Measurements from ENCODE around the gene ZNF160. TPM values are rescaled to one million over a fixed set of nuclear protein-coding genes. Genes with fewer than 3 reads are reported as not detected.
A peak's percentile ranks its signal among the peaks of the same experiment; 100 is the strongest.

ZNF160 gene
- total and polyA plus RNA-seq, 2 experiments from 2014 or later = 16.9 to 48.7 TPM

DNA sequence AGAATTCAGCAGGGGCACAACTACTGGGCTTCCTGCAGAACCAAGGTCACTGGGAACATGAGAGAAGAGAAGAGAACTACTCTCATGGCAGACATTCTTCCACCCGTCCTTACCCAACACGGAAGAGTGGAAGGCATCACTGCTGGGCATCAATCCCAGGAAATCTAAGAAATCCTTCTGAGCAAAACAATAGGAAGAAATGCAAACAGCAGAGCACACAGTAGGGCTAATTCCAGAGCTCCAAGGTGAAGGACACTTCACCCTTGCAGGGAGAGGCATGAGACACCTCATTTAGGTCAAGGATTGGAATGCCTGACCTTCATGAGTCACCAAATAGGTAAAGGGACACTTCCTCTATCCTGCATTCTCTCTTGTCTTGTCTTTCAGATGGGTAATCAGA lies 55.8 kb downstream of the ZNF160 start:
- no peak overlapping the region for H3K27ac Mint-ChIP-seq
- H3K4me3 ChIP-seq = no peak overlapping the region
- no peak overlapping the region for H2AFZ ChIP-seq
- peaks cover 9% of the 10 kb centered on the region; the same call in 1 of the 2 replicates for H3K4me1 ChIP-seq (ENCODE audit: insufficient read depth)
- peaks cover 55% of the 10 kb centered on the region for H3K9me3 Mint-ChIP-seq
- H3K27me3 Mint-ChIP-seq (ENCODE audit: insufficient read depth, low read depth, poor library complexity) = peaks cover 9% of the 10 kb centered on the region
- H3K4me3 Mint-ChIP-seq = no peak overlapping the region
- TF ChIP-seq JUNB (IDR thresholded peaks at IDR 0.05; ENCODE audit: unreplicated experiment) = no peak
- no peak for TF ChIP-seq CREB1 (CRISPR knock-in tag; IDR thresholded peaks at IDR 0.05; ENCODE audit: low read depth)
- no peak for TF ChIP-seq STAT1 (IDR thresholded peaks at IDR 0.05; ENCODE audit: unreplicated experiment)
- TF ChIP-seq POLR2AphosphoS5 (IDR thresholded peaks at IDR 0.05; ENCODE audit: low read depth) = no peak
- TF ChIP-seq, protein P1, sequence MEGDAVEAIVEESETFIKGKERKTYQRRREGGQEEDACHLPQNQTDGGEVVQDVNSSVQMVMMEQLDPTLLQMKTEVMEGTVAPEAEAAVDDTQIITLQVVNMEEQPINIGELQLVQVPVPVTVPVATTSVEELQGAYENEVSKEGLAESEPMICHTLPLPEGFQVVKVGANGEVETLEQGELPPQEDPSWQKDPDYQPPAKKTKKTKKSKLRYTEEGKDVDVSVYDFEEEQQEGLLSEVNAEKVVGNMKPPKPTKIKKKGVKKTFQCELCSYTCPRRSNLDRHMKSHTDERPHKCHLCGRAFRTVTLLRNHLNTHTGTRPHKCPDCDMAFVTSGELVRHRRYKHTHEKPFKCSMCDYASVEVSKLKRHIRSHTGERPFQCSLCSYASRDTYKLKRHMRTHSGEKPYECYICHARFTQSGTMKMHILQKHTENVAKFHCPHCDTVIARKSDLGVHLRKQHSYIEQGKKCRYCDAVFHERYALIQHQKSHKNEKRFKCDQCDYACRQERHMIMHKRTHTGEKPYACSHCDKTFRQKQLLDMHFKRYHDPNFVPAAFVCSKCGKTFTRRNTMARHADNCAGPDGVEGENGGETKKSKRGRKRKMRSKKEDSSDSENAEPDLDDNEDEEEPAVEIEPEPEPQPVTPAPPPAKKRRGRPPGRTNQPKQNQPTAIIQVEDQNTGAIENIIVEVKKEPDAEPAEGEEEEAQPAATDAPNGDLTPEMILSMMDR (conservative IDR thresholded peaks at IDR 0.05; ENCODE audit: low read depth in 2 of 2) = no peak
- TF ChIP-seq, protein P2, sequence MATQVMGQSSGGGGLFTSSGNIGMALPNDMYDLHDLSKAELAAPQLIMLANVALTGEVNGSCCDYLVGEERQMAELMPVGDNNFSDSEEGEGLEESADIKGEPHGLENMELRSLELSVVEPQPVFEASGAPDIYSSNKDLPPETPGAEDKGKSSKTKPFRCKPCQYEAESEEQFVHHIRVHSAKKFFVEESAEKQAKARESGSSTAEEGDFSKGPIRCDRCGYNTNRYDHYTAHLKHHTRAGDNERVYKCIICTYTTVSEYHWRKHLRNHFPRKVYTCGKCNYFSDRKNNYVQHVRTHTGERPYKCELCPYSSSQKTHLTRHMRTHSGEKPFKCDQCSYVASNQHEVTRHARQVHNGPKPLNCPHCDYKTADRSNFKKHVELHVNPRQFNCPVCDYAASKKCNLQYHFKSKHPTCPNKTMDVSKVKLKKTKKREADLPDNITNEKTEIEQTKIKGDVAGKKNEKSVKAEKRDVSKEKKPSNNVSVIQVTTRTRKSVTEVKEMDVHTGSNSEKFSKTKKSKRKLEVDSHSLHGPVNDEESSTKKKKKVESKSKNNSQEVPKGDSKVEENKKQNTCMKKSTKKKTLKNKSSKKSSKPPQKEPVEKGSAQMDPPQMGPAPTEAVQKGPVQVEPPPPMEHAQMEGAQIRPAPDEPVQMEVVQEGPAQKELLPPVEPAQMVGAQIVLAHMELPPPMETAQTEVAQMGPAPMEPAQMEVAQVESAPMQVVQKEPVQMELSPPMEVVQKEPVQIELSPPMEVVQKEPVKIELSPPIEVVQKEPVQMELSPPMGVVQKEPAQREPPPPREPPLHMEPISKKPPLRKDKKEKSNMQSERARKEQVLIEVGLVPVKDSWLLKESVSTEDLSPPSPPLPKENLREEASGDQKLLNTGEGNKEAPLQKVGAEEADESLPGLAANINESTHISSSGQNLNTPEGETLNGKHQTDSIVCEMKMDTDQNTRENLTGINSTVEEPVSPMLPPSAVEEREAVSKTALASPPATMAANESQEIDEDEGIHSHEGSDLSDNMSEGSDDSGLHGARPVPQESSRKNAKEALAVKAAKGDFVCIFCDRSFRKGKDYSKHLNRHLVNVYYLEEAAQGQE (IDR thresholded peaks at IDR 0.05; ENCODE audit: unreplicated experiment) = no peak
- H3F3A ChIP-seq (replicated peaks; ENCODE audit: low read depth) = 0 out of 2 replicates have a peak, but pooled peaks cover 2% of the 10 kb centered on the region
- no peaks in the 10 kb centered on the region for H4K20me1 ChIP-seq (replicated peaks; ENCODE audit: insufficient read depth)
- no peaks in the 10 kb centered on the region for H3K27me3 ChIP-seq (ENCODE audit: insufficient read depth)
- H3K4me1 Mint-ChIP-seq = peaks cover 4% of the 10 kb centered on the region; the same call in 2 of the 3 replicates
- DNase-seq (ENCODE audit: low spot score) (no peak), ATAC-seq (no peak)
- peaks cover 6% of the 10 kb centered on the region; the same call in 1 of the 2 replicates for H3K9me2 ChIP-seq (ENCODE audit: insufficient read depth)
- H3K36me3 Mint-ChIP-seq (ENCODE audit: low read depth) = peaks cover 16% of the 10 kb centered on the region; the same call in 2 of the 3 replicates
- no peak overlapping the region for H3K4me2 ChIP-seq
- H3K36me3 ChIP-seq (ENCODE audit: insufficient read depth) = peaks cover 7% of the 10 kb centered on the region; the same call in 1 of the 2 replicates
- no peak overlapping the region for H3K27ac ChIP-seq (ENCODE audit: low read depth)
- H3K79me2 ChIP-seq (replicated peaks; ENCODE audit: insufficient read depth) = no peaks in the 10 kb centered on the region

DNA sequence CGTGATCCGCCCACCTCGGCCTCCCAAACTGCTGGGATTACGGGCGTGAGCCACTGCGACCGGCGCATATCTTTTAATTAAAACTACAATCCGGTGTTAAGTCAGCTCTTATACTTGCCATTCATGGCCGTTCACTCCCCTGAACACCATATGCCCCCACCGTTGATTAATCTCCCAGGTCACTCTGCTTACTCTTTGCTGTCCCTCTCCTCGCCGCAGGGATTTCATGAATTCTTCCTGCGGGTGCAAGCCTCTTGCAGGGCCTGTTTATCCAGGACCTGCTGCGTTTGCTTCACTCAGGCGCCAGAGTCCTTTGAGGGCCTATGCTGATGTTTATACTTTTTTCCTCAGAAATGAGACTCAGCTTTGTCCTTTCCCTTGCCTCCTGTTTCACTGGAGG lies 57.7 kb downstream of the ZNF160 start:
- Mint-ChIP-seq H3K27me3 (ENCODE audit: insufficient read depth, low read depth, poor library complexity) (peaks cover 9% of the 10 kb centered on the region), H3K9me3 (peaks cover 44% of the 10 kb centered on the region), H3K4me3 (no peak overlapping the region), H3K27ac (no peak overlapping the region), H3K36me3 (ENCODE audit: low read depth) (peaks cover 16% of the 10 kb centered on the region; the same call in 2 of the 3 replicates), H3K4me1 (peaks cover 4% of the 10 kb centered on the region; the same call in 2 of the 3 replicates)
- ATAC-seq (no peak), DNase-seq (ENCODE audit: low spot score) (no peak)
- no peak for TF ChIP-seq JUNB (IDR thresholded peaks at IDR 0.05; ENCODE audit: unreplicated experiment)
- TF ChIP-seq, protein P3, sequence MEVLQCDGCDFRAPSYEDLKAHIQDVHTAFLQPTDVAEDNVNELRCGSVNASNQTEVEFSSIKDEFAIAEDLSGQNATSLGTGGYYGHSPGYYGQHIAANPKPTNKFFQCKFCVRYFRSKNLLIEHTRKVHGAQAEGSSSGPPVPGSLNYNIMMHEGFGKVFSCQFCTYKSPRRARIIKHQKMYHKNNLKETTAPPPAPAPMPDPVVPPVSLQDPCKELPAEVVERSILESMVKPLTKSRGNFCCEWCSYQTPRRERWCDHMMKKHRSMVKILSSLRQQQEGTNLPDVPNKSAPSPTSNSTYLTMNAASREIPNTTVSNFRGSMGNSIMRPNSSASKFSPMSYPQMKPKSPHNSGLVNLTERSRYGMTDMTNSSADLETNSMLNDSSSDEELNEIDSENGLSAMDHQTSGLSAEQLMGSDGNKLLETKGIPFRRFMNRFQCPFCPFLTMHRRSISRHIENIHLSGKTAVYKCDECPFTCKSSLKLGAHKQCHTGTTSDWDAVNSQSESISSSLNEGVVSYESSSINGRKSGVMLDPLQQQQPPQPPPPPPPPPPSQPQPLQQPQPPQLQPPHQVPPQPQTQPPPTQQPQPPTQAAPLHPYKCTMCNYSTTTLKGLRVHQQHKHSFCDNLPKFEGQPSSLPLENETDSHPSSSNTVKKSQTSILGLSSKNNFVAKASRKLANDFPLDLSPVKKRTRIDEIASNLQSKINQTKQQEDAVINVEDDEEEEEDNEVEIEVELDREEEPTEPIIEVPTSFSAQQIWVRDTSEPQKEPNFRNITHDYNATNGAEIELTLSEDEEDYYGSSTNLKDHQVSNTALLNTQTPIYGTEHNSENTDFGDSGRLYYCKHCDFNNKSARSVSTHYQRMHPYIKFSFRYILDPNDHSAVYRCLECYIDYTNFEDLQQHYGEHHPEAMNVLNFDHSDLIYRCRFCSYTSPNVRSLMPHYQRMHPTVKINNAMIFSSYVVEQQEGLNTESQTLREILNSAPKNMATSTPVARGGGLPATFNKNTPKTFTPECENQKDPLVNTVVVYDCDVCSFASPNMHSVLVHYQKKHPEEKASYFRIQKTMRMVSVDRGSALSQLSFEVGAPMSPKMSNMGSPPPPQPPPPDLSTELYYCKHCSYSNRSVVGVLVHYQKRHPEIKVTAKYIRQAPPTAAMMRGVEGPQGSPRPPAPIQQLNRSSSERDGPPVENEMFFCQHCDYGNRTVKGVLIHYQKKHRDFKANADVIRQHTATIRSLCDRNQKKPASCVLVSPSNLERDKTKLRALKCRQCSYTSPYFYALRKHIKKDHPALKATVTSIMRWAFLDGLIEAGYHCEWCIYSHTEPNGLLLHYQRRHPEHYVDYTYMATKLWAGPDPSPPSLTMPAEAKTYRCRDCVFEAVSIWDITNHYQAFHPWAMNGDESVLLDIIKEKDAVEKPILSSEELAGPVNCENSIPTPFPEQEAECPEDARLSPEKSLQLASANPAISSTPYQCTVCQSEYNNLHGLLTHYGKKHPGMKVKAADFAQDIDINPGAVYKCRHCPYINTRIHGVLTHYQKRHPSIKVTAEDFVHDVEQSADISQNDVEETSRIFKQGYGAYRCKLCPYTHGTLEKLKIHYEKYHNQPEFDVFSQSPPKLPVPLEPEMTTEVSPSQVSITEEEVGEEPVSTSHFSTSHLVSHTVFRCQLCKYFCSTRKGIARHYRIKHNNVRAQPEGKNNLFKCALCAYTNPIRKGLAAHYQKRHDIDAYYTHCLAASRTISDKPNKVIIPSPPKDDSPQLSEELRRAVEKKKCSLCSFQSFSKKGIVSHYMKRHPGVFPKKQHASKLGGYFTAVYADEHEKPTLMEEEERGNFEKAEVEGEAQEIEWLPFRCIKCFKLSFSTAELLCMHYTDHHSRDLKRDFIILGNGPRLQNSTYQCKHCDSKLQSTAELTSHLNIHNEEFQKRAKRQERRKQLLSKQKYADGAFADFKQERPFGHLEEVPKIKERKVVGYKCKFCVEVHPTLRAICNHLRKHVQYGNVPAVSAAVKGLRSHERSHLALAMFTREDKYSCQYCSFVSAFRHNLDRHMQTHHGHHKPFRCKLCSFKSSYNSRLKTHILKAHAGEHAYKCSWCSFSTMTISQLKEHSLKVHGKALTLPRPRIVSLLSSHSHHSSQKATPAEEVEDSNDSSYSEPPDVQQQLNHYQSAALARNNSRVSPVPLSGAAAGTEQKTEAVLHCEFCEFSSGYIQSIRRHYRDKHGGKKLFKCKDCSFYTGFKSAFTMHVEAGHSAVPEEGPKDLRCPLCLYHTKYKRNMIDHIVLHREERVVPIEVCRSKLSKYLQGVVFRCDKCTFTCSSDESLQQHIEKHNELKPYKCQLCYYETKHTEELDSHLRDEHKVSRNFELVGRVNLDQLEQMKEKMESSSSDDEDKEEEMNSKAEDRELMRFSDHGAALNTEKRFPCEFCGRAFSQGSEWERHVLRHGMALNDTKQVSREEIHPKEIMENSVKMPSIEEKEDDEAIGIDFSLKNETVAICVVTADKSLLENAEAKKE (CRISPR knock-in tag; IDR thresholded peaks at IDR 0.05) = no peak
- Histone ChIP-seq H4K20me1 (replicated peaks; ENCODE audit: insufficient read depth) (no peaks in the 10 kb centered on the region), H3K79me2 (replicated peaks; ENCODE audit: insufficient read depth) (no peaks in the 10 kb centered on the region), H3F3A (replicated peaks; ENCODE audit: low read depth) (0 out of 2 replicates have a peak, but pooled peaks cover 2% of the 10 kb centered on the region), H3K27me3 (ENCODE audit: insufficient read depth) (no peaks in the 10 kb centered on the region), H3K9me2 (ENCODE audit: insufficient read depth) (peaks cover 6% of the 10 kb centered on the region; the same call in 1 of the 2 replicates), H3K27ac (ENCODE audit: low read depth) (no peak overlapping the region), H3K4me2 (no peak overlapping the region), H2AFZ (0 out of 2 replicates have a peak overlapping the region, but pooled peaks have one; percentile 12), H3K4me1 (ENCODE audit: insufficient read depth) (peaks cover 9% of the 10 kb centered on the region; the same call in 1 of the 2 replicates), H3K4me3 (no peak overlapping the region), H3K36me3 (ENCODE audit: insufficient read depth) (peaks cover 7% of the 10 kb centered on the region; the same call in 1 of the 2 replicates)
